Hindlimb muscle (tissue), 1 donor: Measurements from ENCODE around the gene RASAL2. TPM values are rescaled to one million over a fixed set of nuclear protein-coding genes. Genes with fewer than 3 reads are reported as not detected.

Experiments
- DNase-seq: peaks from one replicate; pipeline ENCODE4 v3.0.0-alpha.2; 2013
- polyA plus RNA-seq: library from polyadenylated mRNA; unstranded; fragments of 120-200 nt; gene quantifications from one replicate; pipeline ENCODE4 v1.2.1, GENCODE V29; 2013; ENCODE audit not compliant: insufficient read length

The RASAL2 gene
- polyA plus RNA-seq, 1 donor: 16.0 TPM

- no peak for DNase-seq
Measured at GRCh38 chr1:178464566-178464965, 370.7 kb downstream of the RASAL2 start.

DNA sequence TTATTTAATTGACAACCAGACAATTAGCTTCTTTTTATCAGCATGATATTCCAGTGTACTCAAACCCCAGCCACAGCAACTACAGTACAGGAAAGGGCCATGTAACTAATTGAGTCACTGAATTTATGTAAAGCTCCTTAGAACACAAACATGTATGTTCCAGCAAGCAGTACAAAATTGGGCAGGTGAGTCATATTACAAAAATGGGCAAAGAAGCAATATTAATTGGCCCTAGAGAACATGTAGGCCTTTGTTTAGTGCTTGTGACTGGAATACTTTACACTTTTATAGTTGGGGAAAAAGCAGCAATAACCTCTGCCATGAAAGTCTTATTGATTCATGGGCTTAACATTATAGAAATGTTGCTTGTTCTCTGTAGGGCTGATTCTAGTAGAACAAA lies 371.1 kb downstream of the RASAL2 start:
- DNase-seq: no peak

- no peak for DNase-seq
Measured at GRCh38 chr1:178467837-178468236, 373.9 kb downstream of the RASAL2 start.

GRCh38 chr1:178470411-178470960 lies 376.6 kb downstream of the RASAL2 start:
- DNase-seq: no peak

DNA sequence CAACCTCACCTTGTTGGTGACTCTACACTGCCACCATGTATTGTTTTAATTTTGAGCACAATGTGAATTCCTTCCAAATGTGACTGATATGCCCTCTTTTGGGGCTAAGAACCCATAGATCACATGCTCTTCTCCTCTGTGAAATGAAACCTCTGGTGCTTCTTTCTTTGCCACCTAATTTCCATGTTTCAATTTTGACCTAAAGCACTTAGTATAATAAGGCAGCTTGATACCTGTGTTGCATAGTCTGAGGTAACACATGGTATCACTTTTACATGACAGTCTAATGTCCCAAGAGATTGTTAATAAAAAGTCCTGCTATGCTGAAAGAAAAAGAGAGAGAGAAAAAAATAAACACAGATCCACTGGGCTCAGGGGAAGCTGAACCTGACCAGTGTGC lies 378.6 kb downstream of the RASAL2 start:
- DNase-seq: no peak

DNA sequence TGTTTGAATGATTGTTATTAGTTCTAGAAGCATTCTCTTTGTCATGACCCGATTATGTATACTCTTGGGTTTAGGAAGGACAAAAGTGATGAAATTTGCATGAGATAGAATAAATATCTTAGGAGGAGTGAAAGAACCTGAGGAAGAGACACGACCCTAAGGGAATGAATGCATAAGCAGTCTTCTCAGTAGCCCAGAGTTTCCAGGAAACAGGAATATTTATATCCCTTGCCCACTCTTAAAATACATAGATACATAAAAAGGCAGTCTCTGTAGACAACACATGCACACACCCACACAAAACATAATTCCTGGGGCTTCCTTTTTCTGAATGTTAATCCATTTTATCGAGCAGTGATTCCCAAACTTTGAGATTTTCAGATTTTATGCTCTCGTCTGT lies 383.5 kb downstream of the RASAL2 start:
- no peak for DNase-seq

DNA sequence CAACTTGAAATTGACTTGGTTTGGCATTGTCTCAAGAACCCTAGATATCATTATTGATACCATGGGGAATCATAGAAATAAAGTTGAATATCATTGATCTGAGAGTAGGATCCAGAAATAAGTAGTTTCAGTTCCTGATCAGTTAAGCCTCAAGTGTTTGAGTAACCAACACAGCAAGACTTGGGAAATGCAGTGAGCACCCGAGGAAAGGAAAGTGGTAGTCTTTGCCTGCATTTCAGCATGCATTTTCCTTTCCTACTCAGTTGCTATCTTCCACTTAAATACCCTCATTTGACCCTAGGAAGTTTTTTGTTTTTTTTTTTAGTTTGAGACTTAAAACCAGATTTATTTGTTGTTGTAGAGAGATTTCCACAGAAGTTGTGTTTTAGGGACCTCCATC lies 383.9 kb downstream of the RASAL2 start:
- no peak for DNase-seq

DNA sequence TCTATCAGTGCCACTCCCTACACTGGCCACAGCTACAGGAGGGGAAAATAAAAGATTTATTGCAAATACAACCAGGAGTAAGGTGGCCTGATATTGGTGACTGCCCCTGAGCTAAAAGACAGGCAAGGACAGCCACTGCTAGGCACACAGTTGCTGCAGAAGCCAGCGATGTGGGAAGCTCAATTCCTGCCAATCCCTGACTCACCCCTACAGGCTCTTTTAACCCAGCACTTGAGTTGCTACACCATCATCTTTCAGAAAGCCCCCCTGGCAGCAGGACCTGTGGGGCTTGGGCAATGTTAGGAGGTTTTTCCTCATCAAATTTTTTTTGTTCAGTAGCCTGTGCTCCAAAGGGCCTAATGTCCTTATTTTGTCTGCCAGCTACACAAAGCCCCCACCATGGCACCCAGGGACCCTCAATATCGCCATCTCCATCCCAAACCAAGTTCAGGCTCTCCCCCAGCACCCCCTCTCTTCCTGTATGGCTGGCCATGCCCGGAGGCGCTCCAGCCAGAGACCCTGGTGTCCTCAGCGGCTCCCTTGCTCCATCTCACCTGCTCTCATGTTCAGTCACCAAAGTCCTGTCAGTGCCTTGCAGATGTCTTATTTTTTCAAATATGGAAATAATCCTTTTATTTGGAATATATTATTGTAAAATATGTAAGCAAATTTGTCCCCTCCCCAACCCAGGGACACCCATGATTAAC lies 389.5 kb downstream of the RASAL2 start:
- no peak for DNase-seq

DNA sequence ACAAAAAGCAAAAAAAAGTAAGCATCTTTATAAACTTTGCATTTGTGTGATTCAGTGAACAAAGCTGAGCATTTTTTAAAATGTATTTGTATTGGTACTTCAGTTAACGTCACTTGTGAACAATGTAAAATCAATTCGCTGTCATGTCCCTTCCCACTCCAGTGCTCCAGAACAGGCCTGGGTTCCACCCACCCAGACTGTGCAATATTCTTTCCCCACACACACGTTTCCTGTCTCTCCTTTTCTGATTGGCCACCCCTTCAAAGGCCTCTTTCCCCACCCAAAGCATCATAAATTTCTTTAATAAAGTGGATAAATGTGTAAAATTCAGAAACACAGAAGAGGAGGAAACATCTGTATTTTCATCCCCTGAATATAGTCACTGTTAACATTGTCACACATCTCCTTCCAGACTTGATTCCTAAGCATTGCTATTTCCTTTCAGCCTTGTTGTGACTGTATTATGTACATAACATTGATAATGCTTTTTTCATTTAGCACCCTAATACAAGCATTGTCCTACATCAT lies 390.9 kb downstream of the RASAL2 start:
- no peak for DNase-seq

DNA sequence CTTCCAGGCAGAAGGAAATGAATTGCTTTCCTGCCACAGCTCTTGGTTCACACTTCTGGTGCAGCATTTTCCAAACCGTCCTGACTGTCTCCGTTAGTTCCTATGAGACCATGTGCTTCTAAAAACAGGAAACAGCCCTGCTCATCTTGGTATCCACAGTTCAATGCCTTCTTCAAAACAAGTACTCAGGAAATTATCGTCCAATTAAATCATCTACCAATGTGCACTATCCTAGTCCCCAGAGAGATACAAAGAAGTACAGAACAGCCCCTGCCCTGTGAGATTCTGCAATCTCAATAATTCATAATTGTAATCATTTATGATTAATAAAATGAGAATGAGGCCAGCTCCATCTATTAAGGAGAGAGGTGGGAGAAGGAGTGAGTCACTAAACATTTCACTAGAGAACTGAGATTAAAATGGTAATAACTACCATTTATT lies 391.7 kb downstream of the RASAL2 start:
- DNase-seq: no peak

- DNase-seq: no peak
Measured at GRCh38 chr1:178486100-178487069, 392.5 kb downstream of the RASAL2 start.

DNA sequence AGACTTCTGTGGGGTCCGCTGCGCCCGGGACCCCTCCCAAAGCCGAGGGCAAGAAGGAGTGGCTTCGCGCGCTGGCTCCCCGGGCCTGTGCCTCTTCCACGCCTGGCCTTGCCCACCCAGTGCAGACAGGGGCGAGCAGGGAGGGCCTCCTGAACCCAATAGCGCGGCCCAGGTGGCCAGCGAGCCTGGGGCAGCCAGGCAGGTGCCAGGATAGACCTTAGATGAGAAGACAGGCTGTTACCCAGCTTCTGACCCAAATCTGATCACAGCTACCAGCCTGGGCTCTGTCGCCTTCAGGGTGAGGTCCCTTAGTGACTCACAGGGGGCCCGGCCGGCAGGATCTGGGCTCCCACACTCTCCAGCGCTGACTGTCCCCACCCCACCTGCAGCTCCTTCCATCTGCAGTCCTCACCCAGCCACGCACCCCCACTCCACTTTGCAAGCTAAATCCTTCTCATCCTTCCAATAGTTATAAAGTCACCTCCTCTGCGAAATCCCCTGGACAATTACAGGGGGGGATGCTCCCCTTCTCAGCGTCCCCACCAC lies 393.2 kb downstream of the RASAL2 start:
- DNase-seq: no peak

- no peak for DNase-seq
Measured at GRCh38 chr1:178488393-178488792, 394.5 kb downstream of the RASAL2 start.

DNA sequence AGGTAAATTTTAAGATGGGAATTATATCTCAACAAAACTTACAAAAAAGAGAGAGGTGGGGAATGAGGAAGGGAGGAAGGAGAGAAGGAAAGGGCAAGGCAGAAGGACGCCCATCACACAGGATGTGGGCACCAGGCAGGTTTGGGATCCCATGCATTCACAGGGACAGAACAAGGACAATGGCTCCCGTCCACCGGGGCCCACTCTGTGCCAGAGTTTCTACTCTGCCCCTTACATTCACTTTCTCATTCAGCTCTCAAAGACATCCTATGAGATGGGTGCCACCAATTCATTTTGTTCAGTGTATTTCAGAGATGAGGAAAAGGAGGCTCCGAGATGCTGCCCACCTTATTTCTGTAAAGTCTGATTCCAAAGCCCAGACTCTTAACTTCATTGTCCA lies 395.5 kb downstream of the RASAL2 start:
- DNase-seq: no peak

- DNase-seq: no peak
Measured at GRCh38 chr1:178490136-178490535, 396.2 kb downstream of the RASAL2 start.

GRCh38 chr1:178490967-178491366 lies 397.1 kb downstream of the RASAL2 start:
- no peak for DNase-seq

- no peak for DNase-seq
Measured at GRCh38 chr1:178491721-178492120, 397.8 kb downstream of the RASAL2 start.

DNA sequence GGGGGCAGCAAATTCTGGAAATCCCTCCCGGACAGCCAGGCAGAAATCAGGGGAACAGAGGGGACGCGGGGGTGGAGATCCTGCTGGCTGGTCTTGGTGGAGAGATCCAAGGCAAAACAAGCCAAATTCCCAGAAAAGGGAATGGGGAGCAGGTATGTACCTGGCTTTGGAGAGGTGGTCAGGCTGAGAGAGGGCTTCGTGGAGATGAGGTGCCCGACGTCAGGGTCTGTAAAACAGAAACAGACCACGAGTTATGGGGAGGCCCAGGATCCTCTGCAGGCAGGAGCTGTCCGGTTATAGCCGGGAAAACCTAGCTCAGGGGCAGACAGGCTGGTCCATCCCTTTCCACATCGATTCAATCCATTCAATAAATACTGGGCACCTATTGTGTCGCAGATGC lies 398.4 kb downstream of the RASAL2 start:
- no peak for DNase-seq

- DNase-seq: no peak
Measured at GRCh38 chr1:178493301-178493741, 399.4 kb downstream of the RASAL2 start.

DNA sequence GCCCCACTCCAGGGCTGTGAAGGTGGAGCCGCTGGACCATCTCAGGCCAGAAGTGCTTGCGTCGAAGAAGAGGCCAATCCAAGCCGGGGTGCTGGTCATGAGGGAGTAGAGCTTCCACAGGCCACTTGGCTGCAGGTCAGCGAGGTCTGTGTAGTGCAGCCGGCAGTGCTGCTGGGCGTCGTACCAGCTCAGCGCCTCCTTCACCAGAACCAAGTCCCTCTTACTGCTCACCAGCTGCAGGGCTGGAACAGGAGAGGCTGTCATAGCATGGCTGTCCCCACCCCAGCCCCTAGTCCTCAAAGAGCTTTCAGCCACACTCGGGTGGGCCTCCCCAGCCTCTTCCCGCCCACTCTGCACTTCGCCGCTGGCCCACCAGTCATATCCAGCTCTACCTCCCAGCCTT lies 400.7 kb downstream of the RASAL2 start:
- DNase-seq: no peak

DNA sequence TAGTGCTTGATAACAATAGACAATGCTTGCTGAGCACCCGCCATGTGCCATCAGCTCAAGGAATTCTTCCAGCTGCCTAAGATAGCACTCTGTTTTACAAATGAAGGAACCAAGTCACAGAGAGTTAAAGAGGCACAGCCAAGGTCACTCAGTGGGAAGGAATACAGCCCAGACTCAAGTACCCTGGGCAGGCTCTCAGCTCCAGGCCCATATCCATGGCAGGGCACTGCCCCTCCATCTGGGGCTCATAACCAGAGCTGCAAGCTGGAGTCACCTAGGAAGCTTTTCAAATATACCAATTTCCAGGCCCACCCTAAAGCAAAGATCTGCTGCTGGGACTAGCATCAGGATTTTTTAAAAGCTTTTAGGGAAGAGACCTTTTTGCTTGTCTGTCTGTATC lies 401.3 kb downstream of the RASAL2 start:
- DNase-seq: no peak

- no peak for DNase-seq
Measured at GRCh38 chr1:178495741-178496409, 402.0 kb downstream of the RASAL2 start.
